Activated CD8-positive, alpha-beta T cell treated with anti-CD3 and anti-CD28 coated beads for 36 hours (primary cell): ENCODE results near the gene SLC16A4. TPM values are rescaled to one million over a fixed set of nuclear protein-coding genes. Genes with fewer than 3 reads are reported as not detected.
A peak's percentile ranks its signal among the peaks of the same experiment; 100 is the strongest.

Experiments used
- ATAC-seq: fragments of 200-7000 bp; cut with Tn5 transposase; one replicate; pipeline ENCODE4 v1.10.0; 2021; ENCODE audit warnings: mild to moderate bottlenecking, moderate library complexity
- CTCF ChIA-PET: fragments of 350-600 bp; sonication (Branson Sonifier 250); formaldehyde crosslinking; loops from one replicate; lab custom pipeline; 2021; ENCODE audit warnings: antibody characterized with exemption; lab: Charles Lee
- POLR2A ChIA-PET: fragments of 350-600 bp; sonication (Branson Sonifier 250); formaldehyde crosslinking; loops from one replicate; lab custom pipeline; 2021; ENCODE audit warnings: antibody characterized with exemption; lab: Charles Lee
- DNase-seq: peaks from one replicate; pipeline ENCODE4 v3.0.0-alpha.2; 2020
- H3K27ac Mint-ChIP-seq: one replicate; pipeline ENCODE4 v1.8.0; 2021; ENCODE audit warnings: mild to moderate bottlenecking, mixed read lengths
- H3K27me3 Mint-ChIP-seq: one replicate; pipeline ENCODE4 v1.8.0; 2021; ENCODE audit warnings: mixed read lengths
- H3K36me3 Mint-ChIP-seq: one replicate; pipeline ENCODE4 v1.8.0; 2021; ENCODE audit warnings: low read depth, mixed read lengths
- H3K4me1 Mint-ChIP-seq: one replicate; pipeline ENCODE4 v1.8.0; 2021; ENCODE audit warnings: low read depth, mixed read lengths
- H3K4me3 Mint-ChIP-seq: one replicate; pipeline ENCODE4 v1.8.0; 2021; ENCODE audit warnings: mild to moderate bottlenecking, moderate library complexity, mixed read lengths
- H3K9me3 Mint-ChIP-seq: one replicate; pipeline ENCODE4 v1.8.0; 2021; ENCODE audit warnings: mixed read lengths
- CTCF ChIP-seq: fragments of 200-600 bp; IDR thresholded peaks from one replicate; pipeline ENCODE4 v1.8.0; 2022; ENCODE audit warnings: antibody characterized with exemption, mild to moderate bottlenecking
- intact Hi-C: fragments of 100-400 bp; cut with micrococcal nuclease; formaldehyde crosslinking; loops from one replicate; pipeline ENCODE4 v1.10.0; 2022
- total RNA-seq, 2 experiments: library from RNA; stranded (reverse); gene quantifications; one replicate each; pipeline ENCODE4 v1.2.3, GENCODE V29; 2021

Gene SLC16A4
- total RNA-seq, 2 experiments from 2014 or later = 0.27 to 0.51 TPM

GRCh38 chr1:110348771-110349170 is 42.1 kb downstream of the SLC16A4 start:
- Mint-ChIP-seq H3K36me3 (peaks cover 61% of the 10 kb centered on the region), H3K9me3 (no peaks in the 10 kb centered on the region), H3K4me3 (peak overlapping the region; percentile 24), H3K27me3 (no peaks in the 10 kb centered on the region), H3K4me1 (peaks cover 80% of the 10 kb centered on the region), H3K27ac (peak overlapping the region; percentile 55)
- CTCF ChIA-PET = interaction anchor here (0.9 to 3.3 kb wide), 9 partner anchors 10 to 152 kb away, joined by 3 to 18 read pairs (median 5); partner anchors contain the start of gene RBM15
- intact Hi-C loops = no loop called here
- POLR2A ChIA-PET = interaction anchor here (0.6 to 5.2 kb wide), 4 partner anchors 10 to 524 kb away, joined by 3 to 47 read pairs (median 3); partner anchors contain the start of genes RBM15 and SLC16A4
- DNase-seq (no peak), ATAC-seq (no peak)
- no peak for TF ChIP-seq CTCF

- H3K4me1 Mint-ChIP-seq = peaks cover 81% of the 10 kb centered on the region
- DNase-seq (no peak), ATAC-seq (no peak)
- intact Hi-C loops = no loop called here
- CTCF ChIA-PET = interaction anchor here (1.0 to 3.3 kb wide), 7 partner anchors 9 to 145 kb away, joined by 3 to 18 read pairs (median 4); partner anchors contain the start of gene RBM15
- POLR2A ChIA-PET = interaction anchor here (0.6 to 5.2 kb wide), 3 partner anchors 9 to 523 kb away, joined by 3 to 47 read pairs (median 3); partner anchors contain the start of genes RBM15 and SLC16A4
- H3K4me3 Mint-ChIP-seq = peak overlapping the region; percentile 24
- H3K27me3 Mint-ChIP-seq = no peaks in the 10 kb centered on the region
- H3K27ac Mint-ChIP-seq = peak overlapping the region; percentile 55
- H3K9me3 Mint-ChIP-seq = no peaks in the 10 kb centered on the region
- H3K36me3 Mint-ChIP-seq = peaks cover 64% of the 10 kb centered on the region
- TF ChIP-seq CTCF = no peak
Measured at GRCh38 chr1:110348050-110348449, 42.8 kb downstream of the SLC16A4 start.

GRCh38 chr1:110347182-110347893 is 43.5 kb downstream of the SLC16A4 start:
- H3K9me3 Mint-ChIP-seq = no peaks in the 10 kb centered on the region
- ATAC-seq (no peak), DNase-seq (no peak)
- H3K4me3 Mint-ChIP-seq = peak overlapping the region; percentile 18
- POLR2A ChIA-PET = interaction anchor here (0.7 to 5.2 kb wide), 2 partner anchors 8 to 57 kb away, joined by 3 to 47 read pairs; partner anchors contain the start of gene RBM15
- peaks cover 86% of the 10 kb centered on the region for H3K4me1 Mint-ChIP-seq
- no peak overlapping the region for H3K27ac Mint-ChIP-seq
- intact Hi-C loops = no loop called here
- peaks cover 71% of the 10 kb centered on the region for H3K36me3 Mint-ChIP-seq
- H3K27me3 Mint-ChIP-seq = no peaks in the 10 kb centered on the region
- no peak for TF ChIP-seq CTCF
- CTCF ChIA-PET = interaction anchor here (0.6 to 3.3 kb wide), 6 partner anchors 14 to 145 kb away, joined by 3 to 14 read pairs (median 4); no protein-coding TSS in a partner anchor

- Mint-ChIP-seq H3K4me3 (no peak overlapping the region), H3K36me3 (peaks cover 74% of the 10 kb centered on the region), H3K27ac (no peak overlapping the region), H3K9me3 (no peaks in the 10 kb centered on the region), H3K27me3 (no peaks in the 10 kb centered on the region), H3K4me1 (peaks cover 88% of the 10 kb centered on the region)
- DNase-seq (no peak), ATAC-seq (no peak)
- CTCF ChIA-PET = interaction anchor here (0.6 to 3.3 kb wide), 4 partner anchors 43 to 144 kb away, joined by 3 to 14 read pairs (median 4); no protein-coding TSS in a partner anchor
- intact Hi-C loops = no loop called here
- POLR2A ChIA-PET = interaction anchor here (0.7 to 5.2 kb wide), 2 partner anchors 8 to 58 kb away, joined by 3 to 47 read pairs; partner anchors contain the start of gene RBM15
- no peak for TF ChIP-seq CTCF
Measured at GRCh38 chr1:110346690-110347089, 44.1 kb downstream of the SLC16A4 start.
